Hepatocyte (in vitro differentiated cells): Measurements from ENCODE around the gene FREY1.

Experiments
- EZH2 ChIP-seq: fragments of 200-600 bp; sonication (generic); IDR thresholded peaks from 2 replicates; pipeline ENCODE4 v1.6.1; 2016; ENCODE audit warnings: antibody characterized with exemption, mild to moderate bottlenecking, borderline replicate concordance
- EZH2phosphoT487 ChIP-seq: fragments of 200-600 bp; sonication (generic); IDR thresholded peaks from one replicate; pipeline ENCODE4 v1.6.1; 2018; ENCODE audit warnings: antibody characterized with exemption, mild to moderate bottlenecking, low read depth, moderate library complexity; ENCODE audit not compliant: unreplicated experiment, severe bottlenecking
- TF ChIP-seq, protein P1 (sequence below): fragments of 200-600 bp; sonication (generic); IDR thresholded peaks from 2 replicates; pipeline ENCODE4 v1.5.1; 2016; ENCODE audit warnings: antibody characterized with exemption, mild to moderate bottlenecking; ENCODE audit not compliant: poor library complexity

DNA sequence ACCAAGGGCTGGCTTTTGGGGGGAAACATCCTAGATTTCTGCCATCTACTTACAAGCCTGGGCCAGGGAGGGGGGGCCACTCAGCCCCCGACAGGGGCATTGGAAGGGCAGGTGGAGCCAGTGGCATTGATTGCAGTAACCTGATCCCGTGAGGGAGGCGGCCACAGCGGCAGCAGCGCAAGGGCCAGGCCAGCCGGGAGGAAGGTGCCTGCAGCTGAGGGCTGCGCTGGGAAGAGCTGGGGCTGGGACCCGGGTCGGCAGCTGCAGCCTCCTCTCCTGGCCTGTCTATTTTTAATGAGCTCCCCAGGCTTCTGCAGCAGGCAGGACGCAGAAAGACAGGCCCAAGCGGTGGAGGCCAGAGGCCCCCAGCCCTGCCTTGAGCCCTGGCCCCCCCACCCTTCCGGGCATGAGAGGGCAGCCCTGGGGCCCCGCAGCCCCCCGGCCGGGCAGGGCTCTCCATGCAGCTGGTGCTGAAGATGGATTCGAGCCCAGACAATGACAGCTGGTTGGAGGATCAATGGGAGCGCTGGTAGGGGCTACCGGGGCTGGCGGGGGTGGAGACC lies 10.6 kb downstream of the FREY1 start:
- TF ChIP-seq, protein P1, sequence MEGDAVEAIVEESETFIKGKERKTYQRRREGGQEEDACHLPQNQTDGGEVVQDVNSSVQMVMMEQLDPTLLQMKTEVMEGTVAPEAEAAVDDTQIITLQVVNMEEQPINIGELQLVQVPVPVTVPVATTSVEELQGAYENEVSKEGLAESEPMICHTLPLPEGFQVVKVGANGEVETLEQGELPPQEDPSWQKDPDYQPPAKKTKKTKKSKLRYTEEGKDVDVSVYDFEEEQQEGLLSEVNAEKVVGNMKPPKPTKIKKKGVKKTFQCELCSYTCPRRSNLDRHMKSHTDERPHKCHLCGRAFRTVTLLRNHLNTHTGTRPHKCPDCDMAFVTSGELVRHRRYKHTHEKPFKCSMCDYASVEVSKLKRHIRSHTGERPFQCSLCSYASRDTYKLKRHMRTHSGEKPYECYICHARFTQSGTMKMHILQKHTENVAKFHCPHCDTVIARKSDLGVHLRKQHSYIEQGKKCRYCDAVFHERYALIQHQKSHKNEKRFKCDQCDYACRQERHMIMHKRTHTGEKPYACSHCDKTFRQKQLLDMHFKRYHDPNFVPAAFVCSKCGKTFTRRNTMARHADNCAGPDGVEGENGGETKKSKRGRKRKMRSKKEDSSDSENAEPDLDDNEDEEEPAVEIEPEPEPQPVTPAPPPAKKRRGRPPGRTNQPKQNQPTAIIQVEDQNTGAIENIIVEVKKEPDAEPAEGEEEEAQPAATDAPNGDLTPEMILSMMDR = no peak
- TF ChIP-seq EZH2 (no peak), EZH2phosphoT487 (no peak)
